CD4-positive, alpha-beta T cell (primary cell): ENCODE data around the gene SNAI3. TPM values are rescaled to one million over a fixed set of nuclear protein-coding genes. Genes with fewer than 3 reads are reported as not detected.

Experiments
- ATAC-seq: fragments of 200-7000 bp; cut with Tn5 transposase; one replicate; pipeline ENCODE4 v1.10.0; 2022; ENCODE audit warnings: mild to moderate bottlenecking; ENCODE audit not compliant: poor library complexity
- CTCF ChIA-PET: fragments of 350-600 bp; sonication (Branson Sonifier 250); formaldehyde crosslinking; loops from one replicate; lab custom pipeline; 2021; ENCODE audit warnings: antibody characterized with exemption, inconsistent platforms; lab: Charles Lee
- POLR2A ChIA-PET: fragments of 350-600 bp; sonication (Branson Sonifier 250); formaldehyde crosslinking; loops from one replicate; lab custom pipeline; 2021; ENCODE audit warnings: antibody characterized with exemption, inconsistent platforms; lab: Charles Lee
- DNase-seq, 14 experiments: peaks; one replicate each; pipeline ENCODE4 v3.0.0-alpha.2; 2013 to 2020; ENCODE audit warnings: mixed read lengths in 2 of 14
- H3K27ac ChIP-seq, 2 donors: one replicate each; pipeline versions ENCODE4 v1.5.1 to v1.7.0; 2013; ENCODE audit warnings: low read length in 2 of 2, low read depth in 1 of 2, mild to moderate bottlenecking in 1 of 2
- H3K27me3 ChIP-seq, 2 experiments: 1 replicate in 1 of 2; 2 replicates in 1 of 2; pipeline versions ENCODE4 v1.6.1 to v1.7.0; 2013; ENCODE audit warnings: low read length in 2 of 2, control low read depth in 1 of 2, mild to moderate bottlenecking in 1 of 2, moderate library complexity in 1 of 2; ENCODE audit not compliant: insufficient read depth in 2 of 2, control insufficient read depth in 1 of 2
- H3K36me3 ChIP-seq: one replicate; pipeline ENCODE4 v1.6.1; 2013; ENCODE audit warnings: low read length, control low read depth; ENCODE audit not compliant: insufficient read depth
- H3K4me1 ChIP-seq: one replicate; pipeline ENCODE4 v1.6.1; 2013; ENCODE audit warnings: low read length, control low read depth; ENCODE audit not compliant: insufficient read depth
- H3K4me3 ChIP-seq: one replicate; pipeline ENCODE4 v1.5.1; 2013; ENCODE audit warnings: mild to moderate bottlenecking, low read length, moderate library complexity
- H3K9me3 ChIP-seq, 2 experiments: 1 replicate in 1 of 2; 2 replicates in 1 of 2; pipeline versions ENCODE4 v1.6.1 to v1.7.0; 2013; ENCODE audit warnings: low read length in 2 of 2, mild to moderate bottlenecking in 2 of 2, control low read depth in 1 of 2, moderate library complexity in 1 of 2; ENCODE audit not compliant: control insufficient read depth in 1 of 2, insufficient read depth in 1 of 2
- H3K27ac Mint-ChIP-seq: one replicate; pipeline ENCODE4 v1.8.0; 2020; ENCODE audit warnings: mixed read lengths
- H3K27me3 Mint-ChIP-seq: one replicate; pipeline ENCODE4 v1.8.0; 2021; ENCODE audit warnings: mixed read lengths
- H3K36me3 Mint-ChIP-seq: one replicate; pipeline ENCODE4 v1.8.0; 2021; ENCODE audit warnings: low read depth, mixed read lengths
- H3K4me1 Mint-ChIP-seq: one replicate; pipeline ENCODE4 v1.8.0; 2021; ENCODE audit warnings: low read depth, mixed read lengths
- H3K4me3 Mint-ChIP-seq: one replicate; pipeline ENCODE4 v1.8.0; 2020; ENCODE audit warnings: mild to moderate bottlenecking, mixed read lengths
- H3K9me3 Mint-ChIP-seq: one replicate; pipeline ENCODE4 v1.8.0; 2020; ENCODE audit warnings: mixed read lengths
- CTCF ChIP-seq: fragments of 200-600 bp; IDR thresholded peaks from one replicate; pipeline ENCODE4 v1.8.0; 2022; ENCODE audit warnings: antibody characterized with exemption, mild to moderate bottlenecking
- intact Hi-C, 2 experiments: fragments of 100-400 bp; cut with DNase I in 1 of 2; cut with micrococcal nuclease in 1 of 2; formaldehyde crosslinking; loops; one replicate each; pipeline versions ENCODE4 v1.15.1 to v1.9.0; 2023 to 2025; cut with DNase I, micrococcal nuclease
- total RNA-seq, 174 experiments: library from RNA in 2 of 174; stranded (reverse) in 2 of 174; gene quantifications; one replicate each; pipeline ENCODE4 v1.2.3 and lab custom pipeline; 2021 to 2026

Gene SNAI3
- total RNA-seq, 2 experiments from 2014 or later, result 3.0 to 3.5 TPM

- H3K27me3 ChIP-seq, result no peaks in the 10 kb centered on the region
- peaks cover 30% of the 10 kb centered on the region for H3K36me3 Mint-ChIP-seq
- H3K9me3 ChIP-seq, result no peaks in the 10 kb centered on the region
- no peaks in the 10 kb centered on the region for H3K9me3 Mint-ChIP-seq
- DNase-seq, result no peak
- no peaks in the 10 kb centered on the region for H3K27me3 Mint-ChIP-seq
- intact Hi-C loops, result no loop called here
- peak overlapping the region; percentile 58 for H3K27ac Mint-ChIP-seq
- CTCF ChIA-PET, result no interaction called here
- POLR2A ChIA-PET, result interaction anchor here (2.3 kb wide), 1 partner anchor 9 kb away, joined by 7 read pairs; no protein-coding TSS in a partner anchor
- H3K4me3 ChIP-seq, result no peak overlapping the region
- peak overlapping the region; percentile 4 for H3K4me3 Mint-ChIP-seq
- H3K4me1 Mint-ChIP-seq, result peaks cover 56% of the 10 kb centered on the region
- peaks cover 55% of the 10 kb centered on the region for H3K36me3 ChIP-seq
- ATAC-seq, result no peak
- H3K27ac ChIP-seq, result peak overlapping the region in 1 of 2 donors; percentile 29
- H3K4me1 ChIP-seq, result peaks cover 98% of the 10 kb centered on the region
- no peak for TF ChIP-seq CTCF
These were observed 8.9 kb upstream of the SNAI3 start for GRCh38 chr16:88695218-88695617.

GRCh38 chr16:88694221-88695087 lies 8.1 kb upstream of the SNAI3 start:
- Histone ChIP-seq H3K27me3 (no peaks in the 10 kb centered on the region), H3K36me3 (peaks cover 47% of the 10 kb centered on the region), H3K4me3 (no peak overlapping the region), H3K9me3 (no peaks in the 10 kb centered on the region), H3K4me1 (peaks cover 98% of the 10 kb centered on the region), H3K27ac (peak overlapping the region; percentile 22 to 53)
- Mint-ChIP-seq H3K27me3 (no peaks in the 10 kb centered on the region), H3K4me1 (peaks cover 53% of the 10 kb centered on the region), H3K9me3 (no peaks in the 10 kb centered on the region), H3K4me3 (peak overlapping the region; percentile 25), H3K27ac (peak overlapping the region; percentile 87), H3K36me3 (peaks cover 23% of the 10 kb centered on the region)
- no peak for ATAC-seq
- no peak for DNase-seq
- no peak for TF ChIP-seq CTCF
- CTCF ChIA-PET, result interaction anchor here (1.5 kb wide), 1 partner anchor 9 kb away, joined by 5 read pairs; no protein-coding TSS in a partner anchor
- POLR2A ChIA-PET, result interaction anchor here (2.3 to 3.7 kb wide), 2 partner anchors 8 to 10 kb away, joined by 7 to 37 read pairs; no protein-coding TSS in a partner anchor
- intact Hi-C loops, result no loop called here

- Mint-ChIP-seq H3K36me3 (peaks cover 22% of the 10 kb centered on the region), H3K27ac (peak overlapping the region; percentile 87), H3K9me3 (no peaks in the 10 kb centered on the region), H3K27me3 (no peaks in the 10 kb centered on the region), H3K4me3 (no peak overlapping the region), H3K4me1 (peaks cover 61% of the 10 kb centered on the region)
- intact Hi-C loops, result no loop called here
- ChIA-PET CTCF (interaction anchor here (1.5 kb wide), 1 partner anchor 8 kb away, joined by 5 read pairs; no protein-coding TSS in a partner anchor), POLR2A (interaction anchor here (3.7 kb wide), 1 partner anchor 9 kb away, joined by 37 read pairs; no protein-coding TSS in a partner anchor)
- H3K4me1 ChIP-seq, result peaks cover 92% of the 10 kb centered on the region
- DNase-seq, result peak in 2 of 14 experiments; percentile 22 to 27
- H3K9me3 ChIP-seq, result no peaks in the 10 kb centered on the region
- no peak overlapping the region for H3K4me3 ChIP-seq
- H3K27ac ChIP-seq, result peak overlapping the region; percentile 53 to 64
- ATAC-seq, result no peak
- TF ChIP-seq CTCF, result no peak
- no peaks in the 10 kb centered on the region for H3K27me3 ChIP-seq
- H3K36me3 ChIP-seq, result peaks cover 39% of the 10 kb centered on the region
These were observed 7.3 kb upstream of the SNAI3 start for GRCh38 chr16:88693420-88694177.
